ENCODE measurements around the gene LYZL4. TPM values are rescaled to one million over a fixed set of nuclear protein-coding genes. Genes with fewer than 3 reads are reported as not detected.

Gene LYZL4
- total RNA-seq, 4 donors from 2014 or later: not detected

GRCh38 chr3:42408156-42408555 is 2.3 kb downstream of the LYZL4 start:
- no peak overlapping the region for H3K27ac ChIP-seq
- no peak overlapping the region for H3K4me3 ChIP-seq
- no peaks in the 10 kb centered on the region for H3K27me3 ChIP-seq
- H3K36me3 ChIP-seq: no peaks in the 10 kb centered on the region
- no peak for ATAC-seq
- no peaks in the 10 kb centered on the region for H3K4me1 ChIP-seq
- TF ChIP-seq EP300 (IDR thresholded peaks at IDR 0.05) (no peak), CTCF (IDR thresholded peaks at IDR 0.05) (no peak), POLR2AphosphoS5 (IDR thresholded peaks at IDR 0.05) (no peak)
- H3K9me3 ChIP-seq: no peaks in the 10 kb centered on the region
- WGBS, 2 donors (ENCODE audit: low coverage in 1 of 2): 76 to 90% methylated on average over 2 of the region's 2 CpGs

GRCh38 chr3:42406727-42407450 is 3.5 kb downstream of the LYZL4 start:
- ATAC-seq: no peak
- no peaks in the 10 kb centered on the region for H3K9me3 ChIP-seq
- no peaks in the 10 kb centered on the region for H3K4me1 ChIP-seq
- TF ChIP-seq POLR2A (IDR thresholded peaks at IDR 0.05): no peak
- no peak for TF ChIP-seq POLR2AphosphoS5 (IDR thresholded peaks at IDR 0.05)
- TF ChIP-seq EP300 (IDR thresholded peaks at IDR 0.05): no peak
- no peak for TF ChIP-seq CTCF (IDR thresholded peaks at IDR 0.05)
- no peak overlapping the region for H3K4me3 ChIP-seq
- H3K36me3 ChIP-seq: no peaks in the 10 kb centered on the region
- H3K27ac ChIP-seq: no peak overlapping the region
- H3K27me3 ChIP-seq: no peaks in the 10 kb centered on the region
- WGBS, 2 donors (ENCODE audit: low coverage in 1 of 2): 75 to 92% methylated on average over 4 to 13 of the region's 14 CpGs

GRCh38 chr3:42405857-42406256 is 4.6 kb downstream of the LYZL4 start:
- TF ChIP-seq POLR2A (IDR thresholded peaks at IDR 0.05): no peak
- TF ChIP-seq CTCF (IDR thresholded peaks at IDR 0.05): no peak
- no peak for TF ChIP-seq EP300 (IDR thresholded peaks at IDR 0.05)
- no peak for TF ChIP-seq POLR2AphosphoS5 (IDR thresholded peaks at IDR 0.05)
- ATAC-seq: no peak
- H3K27me3 ChIP-seq: no peaks in the 10 kb centered on the region
- WGBS, 2 donors (ENCODE audit: low coverage in 1 of 2): 89 to 100% methylated on average over 1 to 2 of the region's 7 CpGs
- no peaks in the 10 kb centered on the region for H3K4me1 ChIP-seq
- no peaks in the 10 kb centered on the region for H3K36me3 ChIP-seq
- H3K9me3 ChIP-seq: no peaks in the 10 kb centered on the region
- no peak overlapping the region for H3K27ac ChIP-seq
- no peak overlapping the region for H3K4me3 ChIP-seq

GRCh38 chr3:42403737-42404136 is 6.7 kb downstream of the LYZL4 start:
- Histone ChIP-seq H3K4me3 (no peak overlapping the region), H3K4me1 (no peaks in the 10 kb centered on the region), H3K9me3 (no peaks in the 10 kb centered on the region), H3K27me3 (no peaks in the 10 kb centered on the region), H3K36me3 (no peaks in the 10 kb centered on the region), H3K27ac (no peak overlapping the region)
- TF ChIP-seq CTCF (IDR thresholded peaks at IDR 0.05) (no peak), POLR2AphosphoS5 (IDR thresholded peaks at IDR 0.05) (no peak), EP300 (IDR thresholded peaks at IDR 0.05) (no peak), POLR2A (IDR thresholded peaks at IDR 0.05) (no peak)
- WGBS, 2 donors (ENCODE audit: low coverage in 1 of 2): 55 to 56% methylated on average over 3 of the region's 3 CpGs
- no peak for ATAC-seq

GRCh38 chr3:42402394-42403096 is 7.9 kb downstream of the LYZL4 start:
- no peak overlapping the region for H3K4me3 ChIP-seq
- no peak for TF ChIP-seq EP300 (IDR thresholded peaks at IDR 0.05)
- no peak for ATAC-seq

More at GRCh38 chr3:42402394-42403096, 7.9 kb downstream of the LYZL4 start:
- Histone ChIP-seq H3K4me1 (no peaks in the 10 kb centered on the region), H3K36me3 (no peaks in the 10 kb centered on the region), H3K9me3 (no peaks in the 10 kb centered on the region), H3K27ac (no peak overlapping the region), H3K27me3 (no peaks in the 10 kb centered on the region)
- WGBS, 2 donors (ENCODE audit: low coverage in 1 of 2): 65 to 85% methylated on average over 2 of the region's 2 CpGs

All from gastroesophageal sphincter (tissue), 4 donors.